GM18861 (cell line): ENCODE measurements around the gene CMPK1.

Experiments
- ATAC-seq: cut with Tn5 transposase; IDR thresholded peaks from one replicate; pipeline ENCODE4 v1.9.1; 2021; ENCODE audit not compliant: unreplicated experiment

CMPK1 gene

GRCh38 chr1:47418681-47419325 is 85.2 kb downstream of the CMPK1 start:
- no peak for ATAC-seq

GRCh38 chr1:47420547-47420946 is 87.0 kb downstream of the CMPK1 start:
- ATAC-seq: no peak

GRCh38 chr1:47423872-47424271 is 90.3 kb downstream of the CMPK1 start:
- ATAC-seq: no peak

GRCh38 chr1:47424336-47424982 is 90.9 kb downstream of the CMPK1 start:
- no peak for ATAC-seq
